GM18907 (cell line): ENCODE data around the gene USP21.
A peak's percentile ranks its signal among the peaks of the same experiment; 100 is the strongest.

Experiments used
- ATAC-seq: cut with Tn5 transposase; IDR thresholded peaks from one replicate; pipeline ENCODE4 v1.9.1; 2021; ENCODE audit warnings: mild to moderate bottlenecking, moderate library complexity; ENCODE audit not compliant: unreplicated experiment

Gene USP21

GRCh38 chr1:161166669-161167548, 7.6 kb downstream of the USP21 start:
- peak; percentile 12 for ATAC-seq

- ATAC-seq, result no peak
These were observed 9.6 kb downstream of the USP21 start for GRCh38 chr1:161168906-161169305.

- no peak for ATAC-seq
These were observed 11.9 kb downstream of the USP21 start for GRCh38 chr1:161171191-161171590.

- ATAC-seq, result no peak
These were observed 12.4 kb downstream of the USP21 start for GRCh38 chr1:161171696-161172095.

- ATAC-seq, result no peak
These were observed 13.0 kb downstream of the USP21 start for GRCh38 chr1:161172349-161172748.

GRCh38 chr1:161172776-161173376, 13.6 kb downstream of the USP21 start:
- no peak for ATAC-seq

GRCh38 chr1:161173711-161174110, 14.4 kb downstream of the USP21 start:
- no peak for ATAC-seq

- no peak for ATAC-seq
These were observed 15.6 kb downstream of the USP21 start for GRCh38 chr1:161174911-161175310.

- ATAC-seq, result no peak
These were observed 16.6 kb downstream of the USP21 start for GRCh38 chr1:161175771-161176453.

- peak; percentile 6 for ATAC-seq
These were observed 17.3 kb downstream of the USP21 start for GRCh38 chr1:161176468-161177111.

GRCh38 chr1:161177112-161177935, 18.0 kb downstream of the USP21 start, which contains the start of gene B4GALT3:
TSS of gene B4GALT3 (minus strand) at chr1:161177507. CDS start at chr1:161176060, 1,447 bp downstream.
- ATAC-seq, result peak; percentile 81

- no peak for ATAC-seq
These were observed 18.6 kb downstream of the USP21 start for GRCh38 chr1:161177936-161178244.

- ATAC-seq, result no peak
These were observed 20.4 kb downstream of the USP21 start for GRCh38 chr1:161179698-161180097.

- no peak for ATAC-seq
These were observed 21.3 kb downstream of the USP21 start for GRCh38 chr1:161180639-161181038.

GRCh38 chr1:161182214-161182613, 22.9 kb downstream of the USP21 start:
- peak; percentile 45 for ATAC-seq

- ATAC-seq, result peak; percentile 67
These were observed 26.0 kb downstream of the USP21 start for GRCh38 chr1:161185282-161185682.

GRCh38 chr1:161185732-161186311, 26.5 kb downstream of the USP21 start:
- peak; percentile 21 for ATAC-seq

- no peak for ATAC-seq
These were observed 28.0 kb downstream of the USP21 start for GRCh38 chr1:161187311-161187710.

- no peak for ATAC-seq
These were observed 29.1 kb downstream of the USP21 start for GRCh38 chr1:161188381-161188780.

GRCh38 chr1:161189036-161189435, 29.7 kb downstream of the USP21 start:
- no peak for ATAC-seq
